ENCODE data around the gene IL18BP.

IL18BP gene

DNA sequence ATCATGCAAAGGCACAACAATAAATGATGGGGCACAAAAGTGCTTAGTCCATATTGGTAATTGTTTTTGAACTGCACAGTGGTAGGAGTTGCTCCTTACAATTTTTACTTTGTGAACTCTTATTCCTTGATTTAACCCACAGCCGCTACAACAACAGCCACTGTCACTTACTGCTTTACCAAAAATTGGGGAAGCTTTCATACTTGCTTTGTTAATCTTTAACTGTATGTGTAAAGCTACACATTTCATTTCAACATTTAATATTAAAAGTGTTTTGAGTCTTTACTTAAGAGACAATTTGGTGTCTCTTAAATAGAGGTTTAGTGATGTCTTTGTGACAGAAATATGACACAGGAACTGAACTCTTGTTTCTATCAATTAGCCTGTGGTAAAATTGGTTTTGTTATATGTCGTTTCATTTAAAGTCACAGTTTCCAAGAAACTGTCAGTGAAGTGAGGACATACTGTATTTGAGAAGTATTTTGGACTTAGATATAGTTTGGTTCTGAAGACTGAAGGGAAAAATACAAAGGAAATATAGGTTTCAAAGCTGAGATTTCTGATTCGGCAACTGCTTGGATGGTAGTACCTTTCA is 6.5 kb upstream of the IL18BP start:
- no peak overlapping the region for H3K4me3 ChIP-seq (ENCODE audit: low read depth, low read length)
- in situ Hi-C loops (cut with HindIII; ENCODE audit: low sequenced_read_pairs): no loop called here
- DNase-seq (ENCODE audit: low read depth, low spot score): no peak
- TF ChIP-seq, protein P1, sequence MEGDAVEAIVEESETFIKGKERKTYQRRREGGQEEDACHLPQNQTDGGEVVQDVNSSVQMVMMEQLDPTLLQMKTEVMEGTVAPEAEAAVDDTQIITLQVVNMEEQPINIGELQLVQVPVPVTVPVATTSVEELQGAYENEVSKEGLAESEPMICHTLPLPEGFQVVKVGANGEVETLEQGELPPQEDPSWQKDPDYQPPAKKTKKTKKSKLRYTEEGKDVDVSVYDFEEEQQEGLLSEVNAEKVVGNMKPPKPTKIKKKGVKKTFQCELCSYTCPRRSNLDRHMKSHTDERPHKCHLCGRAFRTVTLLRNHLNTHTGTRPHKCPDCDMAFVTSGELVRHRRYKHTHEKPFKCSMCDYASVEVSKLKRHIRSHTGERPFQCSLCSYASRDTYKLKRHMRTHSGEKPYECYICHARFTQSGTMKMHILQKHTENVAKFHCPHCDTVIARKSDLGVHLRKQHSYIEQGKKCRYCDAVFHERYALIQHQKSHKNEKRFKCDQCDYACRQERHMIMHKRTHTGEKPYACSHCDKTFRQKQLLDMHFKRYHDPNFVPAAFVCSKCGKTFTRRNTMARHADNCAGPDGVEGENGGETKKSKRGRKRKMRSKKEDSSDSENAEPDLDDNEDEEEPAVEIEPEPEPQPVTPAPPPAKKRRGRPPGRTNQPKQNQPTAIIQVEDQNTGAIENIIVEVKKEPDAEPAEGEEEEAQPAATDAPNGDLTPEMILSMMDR (IDR thresholded peaks at IDR 0.05; ENCODE audit: low read depth, low read length): no peak

DNA sequence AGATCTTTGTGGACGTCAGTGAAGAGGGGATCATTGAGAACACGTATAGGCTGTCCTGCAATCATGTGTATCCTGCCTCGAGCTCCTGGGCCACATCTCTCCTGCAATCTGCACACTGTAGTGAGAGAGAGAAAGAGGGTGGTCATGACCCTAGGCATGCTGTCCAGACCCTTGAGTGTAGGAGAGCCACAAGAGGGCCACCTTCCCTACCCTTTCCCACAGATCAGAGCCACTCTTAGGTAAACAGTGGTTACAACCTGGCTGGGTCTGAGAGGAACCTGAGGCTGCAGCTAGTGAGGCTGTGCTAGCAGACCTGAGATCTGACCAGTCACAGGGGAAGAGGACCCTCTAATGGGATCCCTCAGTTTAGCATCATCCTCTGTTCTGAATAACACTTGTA is 3.9 kb upstream of the IL18BP start:
- in situ Hi-C loops (cut with HindIII; ENCODE audit: low sequenced_read_pairs): no loop called here
- TF ChIP-seq, protein P1 (IDR thresholded peaks at IDR 0.05; ENCODE audit: low read depth, low read length): no peak
- H3K4me3 ChIP-seq (ENCODE audit: low read depth, low read length): no peak overlapping the region
- DNase-seq (ENCODE audit: low read depth, low spot score): no peak

DNA sequence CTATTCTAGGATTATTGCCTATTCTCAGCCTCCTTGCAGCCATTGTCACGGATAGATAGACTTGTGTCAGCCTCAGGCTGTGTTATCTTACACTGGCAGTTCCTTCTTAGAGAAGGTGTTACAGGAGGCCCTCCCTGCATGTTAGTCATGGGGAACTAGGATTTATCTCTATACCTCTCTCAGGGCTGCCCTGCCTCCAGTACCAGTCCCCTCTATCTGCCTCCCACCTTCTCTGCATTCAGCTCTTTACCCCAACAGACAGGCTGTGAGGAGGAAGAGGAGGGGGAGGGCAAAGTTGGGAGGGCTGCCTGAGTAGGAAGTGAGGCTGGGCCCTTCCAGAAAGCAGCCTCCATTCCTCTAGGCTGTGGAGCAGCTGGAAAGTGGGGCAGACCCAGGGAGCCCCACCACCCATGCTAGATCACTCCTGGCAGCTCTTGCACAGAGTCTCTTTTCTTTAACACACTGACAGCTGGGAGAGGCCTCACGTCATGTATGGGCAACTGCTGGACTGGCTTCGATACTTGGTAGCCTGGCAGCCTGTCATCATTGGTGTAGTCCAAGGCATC is 2.9 kb upstream of the IL18BP start:
- TF ChIP-seq, protein P1 (IDR thresholded peaks at IDR 0.05; ENCODE audit: low read depth, low read length): no peak
- H3K4me3 ChIP-seq (ENCODE audit: low read depth, low read length): no peak overlapping the region
- no peak for DNase-seq (ENCODE audit: low read depth, low spot score)
- in situ Hi-C loops (cut with HindIII; ENCODE audit: low sequenced_read_pairs): no loop called here

DNA sequence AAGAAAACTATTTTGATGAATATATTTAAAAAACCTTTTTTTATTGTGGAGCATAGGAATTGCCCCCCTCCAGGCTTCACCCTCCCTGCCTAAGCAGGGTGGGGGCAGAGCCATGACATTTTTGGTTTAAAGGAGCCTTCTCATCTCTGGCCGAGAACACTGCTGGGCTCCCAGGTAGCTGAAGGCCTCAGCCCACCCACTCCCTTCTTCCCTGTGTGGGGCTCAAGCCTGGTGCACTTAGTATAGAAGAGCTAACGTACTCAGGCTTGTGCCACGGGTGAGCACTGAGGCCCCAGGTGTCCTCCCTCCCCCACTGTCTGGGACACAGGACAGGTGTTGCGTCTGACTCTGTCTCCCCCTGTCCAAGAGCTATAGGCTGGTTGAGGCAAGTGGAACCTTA is 2.2 kb upstream of the IL18BP start:
- in situ Hi-C loops (cut with HindIII; ENCODE audit: low sequenced_read_pairs): no loop called here
- no peak overlapping the region for H3K4me3 ChIP-seq (ENCODE audit: low read depth, low read length)
- no peak for DNase-seq (ENCODE audit: low read depth, low spot score)
- TF ChIP-seq, protein P1 (IDR thresholded peaks at IDR 0.05; ENCODE audit: low read depth, low read length): no peak

DNA sequence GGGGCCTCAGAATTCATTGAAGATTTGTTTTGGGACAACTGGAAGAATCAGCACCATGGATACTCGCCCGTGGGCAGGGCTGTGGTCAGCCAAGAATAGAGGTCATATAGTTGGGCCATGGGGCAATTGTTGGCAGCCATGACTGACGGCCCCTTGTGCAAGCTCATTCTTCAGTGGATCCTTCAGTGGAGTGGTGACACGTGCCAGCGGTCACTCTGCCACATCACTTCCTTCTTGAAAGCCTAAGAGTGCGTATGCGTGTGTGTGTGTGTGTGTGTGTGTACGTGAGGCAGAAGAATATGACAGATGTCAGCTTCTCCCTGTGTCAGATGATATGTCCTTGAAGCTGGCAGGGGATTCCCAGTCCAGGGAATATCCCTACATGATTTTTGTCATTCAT is 1.8 kb upstream of the IL18BP start:
- in situ Hi-C loops (cut with HindIII; ENCODE audit: low sequenced_read_pairs): no loop called here
- TF ChIP-seq, protein P1 (IDR thresholded peaks at IDR 0.05; ENCODE audit: low read depth, low read length): no peak
- DNase-seq (ENCODE audit: low read depth, low spot score): no peak
- H3K4me3 ChIP-seq (ENCODE audit: low read depth, low read length): no peak overlapping the region

DNA sequence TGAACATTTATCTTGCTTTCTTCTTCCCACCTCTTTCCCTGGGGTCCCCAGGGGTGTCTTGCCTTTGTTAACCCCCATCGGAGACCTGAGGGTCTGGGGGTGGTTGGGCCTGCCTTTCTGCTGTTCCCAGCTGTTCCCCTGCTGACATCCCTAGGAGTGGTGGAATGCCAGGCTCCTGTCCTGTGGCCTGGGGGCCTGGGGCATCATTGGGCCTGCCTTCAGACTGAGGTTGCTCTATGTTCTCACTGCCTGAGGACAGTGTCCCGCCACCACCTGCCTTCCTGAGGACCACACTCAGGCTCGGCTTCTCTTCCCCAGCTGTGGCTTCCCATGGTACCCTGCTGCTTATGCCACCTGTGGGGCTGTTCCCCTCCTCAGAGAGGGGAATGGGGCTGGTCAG is 1.1 kb upstream of the IL18BP start:
- in situ Hi-C loops (cut with HindIII; ENCODE audit: low sequenced_read_pairs): no loop called here
- no peak overlapping the region for H3K4me3 ChIP-seq (ENCODE audit: low read depth, low read length)
- DNase-seq (ENCODE audit: low read depth, low spot score): no peak
- TF ChIP-seq, protein P1 (IDR thresholded peaks at IDR 0.05; ENCODE audit: low read depth, low read length): no peak

All from astrocyte of the spinal cord (primary cell).